NCI-H1694 (cell line): ENCODE measurements around the gene ZMIZ1.

Source experiments
- DNase-seq: peaks from one replicate; lab custom pipeline; 2025; lab: John Stamatoyannopoulos, UW

ZMIZ1 gene

DNA sequence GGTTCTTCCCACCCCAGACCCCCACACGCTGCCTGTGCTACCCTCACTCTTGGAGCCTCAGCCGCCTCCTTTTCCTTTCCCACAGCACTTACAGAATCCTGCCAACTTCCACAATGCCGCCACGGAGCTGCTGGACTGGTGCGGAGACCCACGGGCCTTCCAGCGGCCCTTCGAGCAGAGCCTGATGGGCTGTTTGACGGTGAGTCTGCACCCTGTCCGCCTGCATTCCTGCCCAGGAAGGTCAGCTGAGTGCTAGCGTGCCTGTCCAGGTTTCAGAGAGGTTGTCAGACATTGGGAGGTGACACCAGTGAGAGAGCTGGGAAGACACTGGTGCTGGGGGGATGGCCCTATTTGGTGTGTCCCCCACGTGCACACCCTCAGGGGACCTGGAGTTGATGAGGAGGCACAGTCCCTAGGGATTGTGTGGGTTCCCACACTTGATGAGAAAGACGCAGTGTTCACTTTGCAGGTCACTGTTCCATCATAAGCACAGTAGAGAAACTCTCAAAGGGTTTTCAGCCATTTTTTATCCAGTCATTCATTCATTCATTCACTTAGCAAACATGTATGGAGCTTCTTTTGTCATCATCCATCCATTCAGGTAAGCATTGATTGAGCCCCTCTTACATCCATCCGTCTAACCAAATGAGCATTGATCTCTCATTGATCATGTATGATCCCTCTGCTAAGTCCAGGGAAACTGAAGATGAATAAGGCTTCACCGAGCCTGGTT is 139.7 kb downstream of the ZMIZ1 start:
- no peak for DNase-seq

GRCh38 chr10:79209340-79209739 is 140.6 kb downstream of the ZMIZ1 start:
- no peak for DNase-seq

- no peak for DNase-seq
Measured at GRCh38 chr10:79209831-79210230, 141.1 kb downstream of the ZMIZ1 start.

DNA sequence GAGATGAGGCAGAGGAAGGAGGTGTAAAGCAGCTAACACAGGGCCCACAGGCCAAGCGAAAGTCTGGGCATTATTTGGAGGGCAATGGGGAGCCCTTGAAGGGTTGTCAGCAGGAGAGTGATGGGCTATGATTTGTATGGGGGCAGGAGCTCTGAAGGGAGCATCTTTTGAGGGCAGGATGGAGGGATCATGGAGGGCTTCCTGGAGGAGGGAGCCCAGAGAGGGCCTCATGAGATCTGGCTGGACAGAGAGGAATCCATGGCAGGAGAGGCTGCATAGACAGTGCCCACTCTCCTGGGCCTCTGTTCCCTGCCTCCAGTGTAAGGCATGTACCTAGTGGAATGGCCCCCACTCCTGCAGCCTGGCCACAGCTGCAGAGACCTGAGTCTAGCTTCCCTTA is 141.9 kb downstream of the ZMIZ1 start:
- no peak for DNase-seq

DNA sequence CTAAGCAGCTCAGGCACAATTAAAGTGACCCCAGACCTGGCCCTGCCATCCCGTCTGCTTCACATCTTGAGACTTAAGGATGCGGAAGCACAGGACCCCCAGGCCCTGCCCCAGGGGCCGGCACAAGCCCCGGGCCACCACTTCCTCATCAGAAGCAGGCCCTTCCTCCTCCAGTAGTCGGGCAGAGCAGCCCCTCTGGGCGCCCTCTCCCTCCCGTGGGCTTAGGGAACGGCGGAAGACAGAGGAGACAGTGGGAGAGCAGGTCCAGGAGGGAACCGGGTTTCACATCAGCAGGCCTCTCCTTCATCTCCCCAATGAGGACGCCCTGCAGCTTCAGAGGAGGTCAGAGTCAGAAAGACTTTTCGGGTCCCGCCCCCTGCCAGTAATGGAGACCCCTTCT is 142.8 kb downstream of the ZMIZ1 start:
- DNase-seq: no peak

DNA sequence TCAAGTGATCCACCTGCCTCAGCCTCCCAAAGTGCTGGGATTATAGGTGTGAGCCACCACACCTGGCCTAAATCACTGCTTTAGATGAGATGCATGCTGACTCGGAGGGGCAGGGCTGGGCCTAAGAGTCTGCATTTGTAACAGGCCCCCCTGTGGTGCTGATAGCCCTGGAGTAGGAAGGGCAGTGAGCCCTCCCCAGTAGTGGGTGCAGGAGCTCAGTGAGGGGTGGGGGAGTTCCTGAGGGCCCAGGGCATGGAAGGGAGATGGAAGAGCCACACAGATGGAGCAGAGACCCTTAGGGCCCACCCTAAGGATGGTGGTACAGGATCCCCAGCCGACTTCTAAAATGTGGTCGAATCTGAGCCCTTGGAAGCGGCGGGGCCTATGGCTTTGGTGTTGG is 146.8 kb downstream of the ZMIZ1 start:
- DNase-seq: no peak

DNA sequence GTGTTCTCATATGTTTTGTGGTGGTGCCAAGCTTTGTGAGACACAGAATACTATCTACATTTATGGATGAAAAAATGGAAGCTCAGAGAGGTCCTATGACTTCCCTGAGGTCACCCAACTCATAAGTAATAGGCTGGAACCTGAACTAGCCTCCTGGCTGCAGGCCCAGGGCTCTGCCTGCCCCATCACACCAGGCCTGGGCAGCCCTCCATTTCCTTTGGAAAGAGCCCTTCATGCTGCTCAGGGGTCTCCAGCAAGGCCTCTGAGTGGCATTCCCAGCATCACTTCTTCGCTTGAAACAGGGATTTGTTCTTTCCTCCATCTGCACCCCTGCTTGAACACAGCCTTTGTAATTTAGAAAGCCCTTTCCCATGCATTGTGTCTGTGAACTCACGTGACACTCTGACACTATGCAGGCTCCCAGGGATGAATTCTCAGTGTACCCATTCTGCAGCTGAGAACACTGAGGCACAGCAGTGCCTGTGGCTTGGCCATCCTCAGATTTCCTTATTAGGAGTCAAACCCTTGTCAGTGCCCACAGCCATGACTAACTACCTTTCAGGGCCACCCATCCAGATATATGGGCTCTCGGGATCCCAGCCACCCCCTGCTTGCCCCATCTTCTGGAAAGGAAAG is 150.7 kb downstream of the ZMIZ1 start:
- no peak for DNase-seq

DNA sequence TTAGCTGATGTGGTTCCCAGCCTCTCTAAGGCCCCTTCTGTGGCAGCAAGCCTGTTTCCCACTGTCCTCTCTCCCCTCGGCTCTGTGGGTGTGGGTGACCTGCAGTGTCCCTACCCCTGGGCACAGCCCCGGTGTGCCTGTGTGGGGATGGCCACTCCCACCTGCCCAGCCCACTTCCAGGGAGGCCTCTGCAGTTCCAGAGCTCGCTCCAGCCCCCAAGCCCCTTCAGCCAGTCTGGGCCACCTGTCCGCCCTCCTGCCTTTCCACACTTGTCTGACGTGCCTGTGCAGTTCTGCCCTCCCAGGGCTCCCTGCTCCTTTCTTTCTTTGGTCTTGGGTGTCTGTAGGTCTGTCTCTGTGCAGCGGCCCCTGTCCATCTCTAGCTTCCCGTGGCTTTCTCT is 151.5 kb downstream of the ZMIZ1 start:
- DNase-seq: no peak

GRCh38 chr10:79221110-79222051 is 152.6 kb downstream of the ZMIZ1 start:
- peak; percentile 83 for DNase-seq

- DNase-seq: no peak
Measured at GRCh38 chr10:79222186-79222585, 153.4 kb downstream of the ZMIZ1 start.

DNA sequence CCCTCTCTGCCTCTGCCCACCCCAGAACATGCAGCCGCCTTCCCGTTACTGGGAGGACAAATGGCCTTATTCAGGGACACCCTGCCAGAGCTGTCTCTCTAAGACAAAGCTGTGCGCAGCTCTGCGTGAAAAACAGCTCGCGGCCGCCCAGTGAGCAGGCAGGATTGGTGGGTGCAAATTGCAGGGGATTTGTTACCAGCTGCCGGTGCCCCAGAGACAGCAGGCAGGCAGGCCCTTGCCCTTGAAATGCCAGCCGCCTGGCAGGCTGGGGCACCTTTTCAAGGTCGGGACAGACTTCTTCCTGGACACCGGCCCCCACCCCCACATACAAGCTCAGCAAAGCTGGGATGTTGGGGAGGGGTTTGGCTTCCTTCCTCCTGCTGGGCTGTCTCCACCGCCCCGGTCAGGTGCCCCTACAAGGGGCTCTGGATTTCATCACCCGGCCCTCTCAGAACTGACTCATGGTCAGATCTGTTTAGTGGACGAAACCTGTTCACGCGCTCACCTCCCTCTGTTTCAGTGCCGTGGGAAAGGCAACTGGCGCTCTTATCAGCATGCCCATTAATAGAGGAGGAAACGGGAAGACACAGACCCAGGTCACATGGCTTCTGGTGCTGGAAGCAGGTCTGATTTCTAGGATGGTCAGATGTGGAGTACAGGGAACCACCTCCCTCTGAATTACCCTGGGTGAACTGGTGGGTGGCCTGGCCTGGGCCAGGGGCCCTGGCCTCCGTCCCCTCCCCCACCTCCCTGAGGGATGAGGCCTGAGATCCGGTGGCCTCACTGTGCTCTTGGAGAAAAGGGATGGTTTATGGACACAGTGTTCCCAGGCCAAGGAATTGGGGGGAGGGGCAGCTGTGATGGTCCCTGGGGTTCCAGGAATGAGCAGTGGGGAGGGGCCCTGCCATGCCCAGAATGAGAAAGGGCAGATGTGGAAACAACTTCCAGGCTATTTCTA is 154.6 kb downstream of the ZMIZ1 start:
- peak; percentile 50 for DNase-seq

DNA sequence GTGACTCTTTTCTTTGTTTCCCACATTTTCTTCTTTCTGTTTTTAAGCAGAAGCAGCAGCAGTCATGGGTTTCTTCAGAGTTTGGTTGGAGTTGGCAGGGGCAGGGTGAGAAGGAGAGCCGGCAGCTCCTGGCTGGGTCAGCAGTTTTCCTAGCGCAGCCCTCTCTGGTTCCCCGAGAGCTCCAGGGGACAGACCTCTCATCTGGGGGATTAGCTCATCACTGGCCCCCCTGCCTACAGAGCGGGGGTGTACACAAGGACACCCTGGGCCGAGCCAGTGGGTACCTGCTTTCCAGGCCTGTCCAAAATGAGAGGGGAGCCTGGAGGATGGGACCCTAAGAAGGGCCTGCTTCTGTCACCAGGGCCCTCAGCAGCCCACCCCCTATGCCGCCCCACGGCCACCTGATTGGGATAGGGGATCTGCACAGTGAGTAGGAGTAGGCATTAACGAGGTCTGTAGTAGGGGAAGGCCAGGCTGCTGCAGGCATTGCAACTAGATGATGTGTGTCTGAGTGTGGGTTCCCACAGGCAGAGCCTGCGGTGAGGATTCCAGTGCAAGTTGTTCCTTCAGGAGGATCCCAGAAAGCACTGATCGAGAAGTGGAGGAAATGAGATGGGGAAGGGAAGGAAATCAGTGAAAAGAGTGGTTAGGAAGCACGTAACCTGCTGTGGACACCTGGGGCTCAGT is 155.6 kb downstream of the ZMIZ1 start:
- no peak for DNase-seq

- no peak for DNase-seq
Measured at GRCh38 chr10:79224992-79225391, 156.2 kb downstream of the ZMIZ1 start.

DNA sequence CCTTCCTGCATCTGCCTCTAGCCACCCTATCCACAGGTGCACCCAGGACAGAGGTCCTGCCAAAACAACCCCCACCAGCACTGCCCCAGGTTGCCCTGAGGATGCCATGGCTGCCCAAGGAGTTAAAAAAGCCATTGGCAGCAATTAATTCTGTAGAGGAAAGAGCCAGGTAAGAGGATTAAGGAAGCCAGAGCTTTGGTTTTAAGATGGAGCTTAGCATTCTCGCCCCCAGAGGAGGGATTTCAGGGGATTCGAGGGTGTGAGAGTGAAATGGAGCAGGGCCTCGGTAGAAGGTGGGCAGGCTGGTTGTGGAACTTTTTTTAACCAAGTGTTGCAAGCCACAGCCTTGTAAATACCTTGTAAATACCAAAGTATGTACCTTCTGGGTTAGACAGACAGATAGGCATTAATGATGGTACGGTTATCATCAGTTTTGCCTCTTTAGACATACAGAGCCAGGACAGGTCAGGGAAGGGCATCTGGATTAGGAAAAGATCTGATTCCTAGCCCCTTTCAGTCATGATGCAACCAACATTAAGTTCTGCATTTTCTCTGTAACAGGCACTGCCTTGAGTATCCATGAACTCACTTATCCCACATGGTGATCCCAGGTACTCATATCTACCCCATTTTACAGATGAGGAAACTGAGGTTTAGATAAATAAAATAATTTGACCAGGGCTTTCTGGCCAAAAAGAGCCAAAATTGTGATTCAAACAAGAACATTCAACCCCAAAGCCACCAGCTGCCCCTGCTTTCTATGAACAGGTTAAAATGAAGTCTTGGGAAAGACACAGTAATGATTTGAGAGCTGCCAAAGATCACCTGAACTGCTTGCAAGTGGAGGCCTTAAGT is 157.9 kb downstream of the ZMIZ1 start:
- no peak for DNase-seq

DNA sequence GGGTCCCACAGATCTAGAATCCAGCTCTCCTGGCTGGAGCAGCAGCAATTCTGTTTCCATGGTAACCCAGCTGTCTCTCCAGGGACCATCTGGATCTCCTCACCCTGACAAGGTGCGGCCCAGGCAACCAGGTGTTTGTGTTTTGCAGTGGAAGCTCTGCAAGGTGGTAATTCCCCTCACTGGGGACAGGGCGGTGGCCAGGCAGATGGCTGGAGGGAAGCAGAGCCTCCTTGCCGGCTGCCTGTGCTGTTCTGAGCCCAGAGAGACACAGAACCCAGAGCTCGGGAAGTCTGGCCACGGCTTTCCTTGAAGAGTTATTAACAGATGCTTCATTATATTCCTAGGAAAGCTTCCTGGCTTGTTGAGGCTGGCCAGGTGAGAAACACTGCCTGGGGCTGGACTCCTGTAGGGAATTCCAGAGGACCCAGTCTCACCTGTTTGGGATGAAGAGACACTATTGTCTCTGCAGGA is 160.3 kb downstream of the ZMIZ1 start:
- peak; percentile 77 for DNase-seq

DNA sequence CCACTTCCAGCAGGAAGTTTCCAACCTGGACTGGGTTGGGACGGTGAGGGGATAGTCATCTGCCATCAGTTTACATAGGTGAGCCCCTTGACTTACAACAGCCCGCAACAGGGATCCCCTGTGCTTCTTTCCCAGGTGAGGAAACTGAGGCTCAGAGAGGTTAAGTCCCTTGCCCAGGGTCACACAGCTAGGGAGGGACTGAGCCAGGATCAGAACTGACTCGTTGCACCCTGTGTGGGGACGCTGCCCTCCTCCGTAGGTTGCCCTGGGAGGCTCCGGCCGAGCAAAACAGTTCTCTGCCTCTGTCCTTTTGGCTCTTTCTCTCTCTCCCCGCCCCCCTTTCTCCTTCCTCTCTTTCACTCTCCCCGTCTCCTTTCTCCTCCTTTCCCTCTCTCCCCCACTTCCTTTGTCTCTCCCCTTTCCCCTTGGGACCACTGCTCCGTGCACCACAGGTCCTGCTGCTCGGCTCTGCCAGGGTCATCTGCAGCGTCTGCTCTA is 161.1 kb downstream of the ZMIZ1 start:
- no peak for DNase-seq

DNA sequence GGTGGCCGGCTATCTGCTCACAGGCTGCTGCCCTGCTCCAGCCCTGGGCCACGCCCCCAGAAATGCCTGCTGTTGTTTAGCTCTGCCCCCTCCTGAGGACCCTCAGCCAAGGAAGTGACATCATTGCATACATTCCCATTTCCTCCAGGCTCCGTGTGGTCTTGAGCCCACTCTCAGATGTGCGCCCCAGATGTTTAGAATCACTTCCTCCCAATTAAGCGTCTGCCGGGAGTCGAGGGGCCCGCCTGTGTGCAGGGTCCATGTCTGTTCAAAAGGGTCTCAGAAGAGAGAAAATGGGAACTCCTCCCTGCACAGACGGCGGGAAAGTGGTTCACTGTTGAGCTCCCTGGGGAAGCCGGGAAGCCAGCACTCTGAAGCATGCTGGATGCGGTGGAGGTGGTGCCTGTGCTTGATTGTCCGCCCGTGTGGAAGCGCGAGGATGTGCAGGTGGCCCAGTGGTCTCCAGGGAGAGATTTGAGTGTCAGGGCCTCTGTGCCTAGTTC is 161.6 kb downstream of the ZMIZ1 start:
- peak; percentile 62 for DNase-seq

- no peak for DNase-seq
Measured at GRCh38 chr10:79230850-79231249, 162.1 kb downstream of the ZMIZ1 start.

DNA sequence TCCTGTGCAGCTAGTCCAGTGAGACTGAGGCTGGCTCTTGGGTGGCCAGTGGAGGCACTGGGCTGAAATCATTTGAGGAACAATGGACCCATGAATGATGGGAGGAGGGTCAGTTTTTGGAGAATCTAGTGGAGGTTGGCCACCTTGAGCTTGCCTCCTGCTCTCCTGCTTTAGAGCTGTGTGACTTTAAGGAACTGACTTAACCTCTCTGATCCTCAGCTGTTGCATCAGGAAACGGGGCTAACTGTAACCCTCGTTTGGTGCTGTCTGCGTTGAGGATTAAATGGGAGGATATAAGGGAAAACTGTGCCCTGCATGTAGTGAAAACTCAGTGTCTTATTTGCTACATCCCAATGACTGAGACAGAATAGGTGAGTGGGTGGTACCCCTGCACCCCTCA is 163.1 kb downstream of the ZMIZ1 start:
- DNase-seq: no peak

- DNase-seq: no peak
Measured at GRCh38 chr10:79232864-79233263, 164.1 kb downstream of the ZMIZ1 start.
